HT1080 (cell line): ENCODE results near the gene STRN. TPM values are rescaled to one million over a fixed set of nuclear protein-coding genes. Genes with fewer than 3 reads are reported as not detected.
"Not testable (repeated sequence)": the region's sequence is repeated elsewhere in the genome, so short reads cannot be mapped to it uniquely, and the experiment has no call there.

ENCODE experiments used
- DNase-seq: peaks from one replicate; pipeline ENCODE4 v3.0.0-alpha.2; 2015; ENCODE audit warnings: low read depth
- total RNA-seq: library from RNA; depleted of rRNA; stranded (reverse); fragments of >200 nt; shearing (Covaris generic); gene quantifications from 2 replicates; pipeline ENCODE4 v1.2.3, GENCODE V29; 2014

Gene STRN
- total RNA-seq, 1 experiment from 2014 or later = 14.8 TPM

DNA sequence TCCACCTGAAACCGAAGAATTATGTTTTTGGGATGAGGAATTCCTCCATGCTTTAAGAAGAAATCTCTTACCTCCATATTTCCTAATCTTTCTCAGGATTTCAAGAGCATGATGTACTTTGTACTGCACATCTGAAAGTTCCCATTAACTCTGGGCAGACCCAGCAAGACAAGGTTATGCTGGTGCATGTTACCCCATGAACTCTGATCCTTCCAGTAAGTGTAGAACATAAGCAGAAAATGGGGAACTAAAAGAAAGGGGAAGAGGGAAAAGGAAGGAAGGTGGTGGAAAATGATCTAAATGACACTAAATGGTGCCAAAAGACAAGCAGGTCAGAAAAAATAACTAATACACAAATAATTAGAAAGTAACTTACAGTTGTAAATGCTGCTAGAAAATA is 50.7 kb downstream of the STRN start:
- no peak for DNase-seq

DNA sequence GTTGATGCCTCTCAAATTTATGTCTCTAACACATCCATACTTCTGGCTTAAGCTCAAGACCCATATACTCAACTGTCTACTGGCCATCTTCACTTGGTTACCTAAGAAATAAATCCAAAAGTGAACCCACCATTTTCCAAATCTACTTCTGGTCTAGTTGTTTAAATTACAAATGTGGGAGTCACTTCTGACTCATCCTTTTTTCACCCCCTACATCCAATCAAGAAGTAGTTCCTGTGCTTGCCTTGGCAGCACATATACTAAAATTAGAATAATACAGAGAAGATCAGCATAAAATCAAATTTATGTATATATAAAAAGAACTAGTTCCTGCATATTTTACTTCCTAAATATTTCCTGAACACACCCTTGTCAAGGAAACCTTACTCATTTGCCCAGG is 53.6 kb downstream of the STRN start:
- DNase-seq = peak; percentile 49

DNA sequence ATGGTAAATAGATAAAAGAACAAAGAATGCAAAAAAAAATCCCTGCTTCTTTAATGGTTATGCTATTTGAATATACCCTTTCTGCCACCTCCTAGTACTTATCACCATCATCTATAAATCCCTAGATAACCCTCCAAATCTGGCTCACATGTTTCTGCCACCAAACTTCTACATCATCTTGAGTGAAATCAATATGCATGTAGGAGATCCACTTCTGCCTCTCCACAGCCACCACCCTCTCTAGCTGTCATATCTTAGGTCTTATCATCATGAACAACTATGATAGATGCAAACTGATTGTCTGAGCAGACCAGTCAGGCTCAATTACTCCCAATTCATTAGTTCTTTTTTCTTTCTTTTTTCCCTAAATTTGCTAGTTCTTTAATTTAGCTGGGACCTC is 55.3 kb downstream of the STRN start:
- no peak for DNase-seq

DNA sequence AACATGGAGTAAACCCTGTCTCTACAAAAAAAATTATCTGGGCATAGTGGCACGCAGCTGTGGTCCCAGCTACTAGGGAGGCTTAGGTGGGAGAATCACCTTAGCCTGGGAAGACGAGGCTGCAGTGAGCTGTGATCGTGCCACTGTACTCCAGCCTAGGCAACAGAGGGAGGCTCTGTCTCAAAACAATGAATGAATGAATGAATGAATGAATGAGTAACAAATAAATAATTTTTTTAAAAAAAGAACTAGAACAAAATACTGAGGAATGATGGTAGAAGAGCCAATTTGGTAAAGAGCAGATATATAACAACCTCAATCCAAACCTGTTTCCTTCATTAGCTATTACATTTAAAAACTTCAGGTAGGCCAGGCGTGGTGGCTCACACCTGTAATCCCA is 60.1 kb downstream of the STRN start:
- no peak for DNase-seq

DNA sequence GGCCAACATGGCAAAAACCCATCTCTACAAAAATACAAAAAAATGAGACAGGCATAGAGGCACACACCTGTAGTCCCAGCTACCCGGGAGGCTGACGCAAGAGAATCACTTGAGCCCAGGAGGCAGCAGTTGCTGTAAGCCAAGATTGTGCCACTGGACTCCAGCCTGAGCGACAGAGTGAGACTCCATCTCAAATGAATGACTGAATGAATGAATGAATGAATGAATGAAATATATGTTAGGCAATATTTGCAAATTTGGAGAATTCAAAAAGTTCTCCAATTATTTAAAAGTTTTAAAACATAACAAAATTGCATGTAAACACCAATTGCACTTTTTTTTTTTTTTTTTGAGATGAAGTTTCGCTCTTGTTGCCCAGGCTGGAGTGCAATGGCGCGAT is 61.7 kb downstream of the STRN start:
- DNase-seq = no peak

DNA sequence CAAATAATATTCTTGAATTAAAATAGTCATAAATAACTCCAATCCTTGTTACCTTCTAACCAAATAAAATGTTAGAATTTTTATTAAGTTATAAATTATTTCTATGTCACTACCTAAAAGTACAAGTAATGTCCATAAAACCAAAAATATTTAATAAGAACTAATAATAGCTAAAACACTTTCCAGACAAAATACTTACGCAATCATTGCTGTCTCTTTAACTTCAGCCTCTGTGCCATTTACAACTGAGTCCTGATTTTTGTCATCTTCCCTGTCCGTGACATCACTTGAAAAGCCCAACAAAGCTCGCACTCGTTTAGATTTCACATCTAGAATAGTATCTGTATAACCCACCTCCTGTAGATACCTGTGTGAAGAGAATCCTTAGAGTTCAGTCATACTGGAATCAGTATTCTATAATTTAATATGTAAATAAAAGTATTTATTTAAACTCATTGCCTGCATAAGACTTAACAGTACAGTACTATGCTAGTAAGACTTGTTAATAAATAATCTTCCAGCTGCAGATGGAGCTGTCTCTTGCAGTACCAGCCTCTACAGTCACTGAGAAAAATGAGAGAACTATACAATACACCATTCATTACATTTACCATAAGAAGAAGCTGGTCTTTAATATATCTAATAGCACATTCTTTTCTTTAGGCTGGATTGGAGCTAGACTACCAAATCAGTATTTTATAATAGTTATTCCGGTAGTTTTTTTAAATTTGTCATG is 63.8 kb downstream of the STRN start:
- DNase-seq = no peak

DNA sequence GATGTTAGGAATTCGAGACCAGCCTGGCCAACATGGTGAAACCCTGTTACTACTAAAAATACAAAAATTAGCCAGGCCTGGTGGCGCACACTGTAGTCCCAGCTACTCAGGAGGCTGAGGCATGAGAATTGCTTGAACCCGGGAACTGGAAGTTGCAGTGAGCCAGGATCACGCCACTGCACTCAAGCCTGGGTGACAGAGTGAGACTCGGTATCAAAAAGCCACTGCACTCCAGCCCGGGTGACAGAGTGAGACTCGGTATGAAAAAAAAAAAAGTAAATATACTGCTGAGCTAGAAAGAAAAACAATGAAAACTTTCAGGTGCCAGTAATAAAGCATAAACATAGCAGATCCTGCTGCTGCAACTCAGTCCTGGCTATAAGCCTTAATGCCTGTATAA is 73.5 kb downstream of the STRN start:
- no peak for DNase-seq

DNA sequence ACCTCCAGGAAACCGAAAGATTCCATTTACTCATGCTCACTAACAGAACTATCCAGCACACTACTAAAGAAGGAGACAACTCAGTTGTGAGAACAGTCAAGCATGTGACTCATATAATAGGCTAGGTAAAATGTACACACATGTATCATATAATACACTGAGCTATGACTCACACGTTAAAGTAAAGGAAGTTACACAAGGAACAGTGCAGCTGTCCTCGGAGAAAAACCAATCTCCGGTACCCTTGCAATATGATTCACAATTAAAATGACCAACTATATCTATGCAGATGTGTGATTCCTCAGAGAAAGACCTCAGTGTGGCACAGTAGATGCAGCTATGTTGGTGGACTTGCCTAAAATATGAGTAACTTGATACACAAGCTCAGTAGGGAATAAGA is 76.5 kb downstream of the STRN start:
- peak; percentile 99 for DNase-seq

DNA sequence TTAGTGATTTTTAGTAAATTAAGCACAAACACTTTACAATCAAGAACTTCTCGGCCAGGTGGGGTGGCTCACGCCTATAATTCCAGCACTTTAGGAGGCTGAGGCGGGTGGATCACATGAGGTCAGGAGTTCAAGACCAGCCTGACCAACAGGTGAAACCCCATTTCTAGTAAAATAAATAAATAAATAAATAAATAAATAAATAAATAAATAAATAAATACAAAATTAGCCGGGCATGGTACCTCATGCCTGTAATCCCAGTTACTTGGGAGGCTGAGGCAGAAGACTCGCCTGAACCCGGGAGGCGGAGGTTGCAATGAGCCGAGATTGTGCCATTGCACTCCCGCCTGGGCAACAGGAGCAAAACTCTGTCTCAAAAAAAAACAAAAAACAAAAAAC is 79.2 kb downstream of the STRN start:
- DNase-seq = not testable (repeated sequence)

DNA sequence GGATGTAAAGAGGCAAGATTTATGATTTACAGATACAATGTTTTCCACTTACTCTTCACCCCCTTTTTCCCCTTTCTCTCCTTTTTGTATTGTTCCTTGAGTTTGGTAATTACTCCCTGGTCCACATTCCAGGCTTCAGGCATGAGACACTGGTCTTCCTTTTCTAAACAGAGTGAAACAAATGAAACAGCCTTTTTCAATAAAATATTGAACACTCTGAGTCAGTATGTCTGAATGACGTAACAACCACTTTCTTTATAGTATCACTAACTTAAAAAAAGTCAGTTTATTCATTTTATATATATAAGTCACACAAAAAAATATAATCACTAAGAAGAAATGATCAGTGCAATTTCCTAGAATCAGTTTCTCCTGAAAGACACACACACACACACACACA is 79.7 kb downstream of the STRN start:
- no peak for DNase-seq

DNA sequence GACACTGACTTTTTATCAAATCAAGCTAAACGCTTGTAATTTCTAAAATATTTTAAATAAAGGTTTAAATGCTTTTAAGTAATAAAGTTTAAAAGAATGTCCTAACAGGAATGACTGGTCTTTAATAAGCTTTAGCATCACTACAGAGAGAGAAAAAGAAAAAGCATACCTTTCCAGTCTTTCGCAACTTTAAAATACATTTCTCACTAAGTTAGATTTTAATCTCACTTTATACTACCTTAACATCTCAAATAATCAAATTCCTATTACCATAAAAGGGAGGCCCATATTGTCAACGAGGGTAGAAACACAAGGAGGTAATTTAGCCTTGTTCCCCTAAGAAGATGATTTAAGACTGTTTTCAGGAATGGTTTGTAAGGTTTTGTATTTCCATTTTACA is 80.7 kb downstream of the STRN start:
- DNase-seq = no peak

DNA sequence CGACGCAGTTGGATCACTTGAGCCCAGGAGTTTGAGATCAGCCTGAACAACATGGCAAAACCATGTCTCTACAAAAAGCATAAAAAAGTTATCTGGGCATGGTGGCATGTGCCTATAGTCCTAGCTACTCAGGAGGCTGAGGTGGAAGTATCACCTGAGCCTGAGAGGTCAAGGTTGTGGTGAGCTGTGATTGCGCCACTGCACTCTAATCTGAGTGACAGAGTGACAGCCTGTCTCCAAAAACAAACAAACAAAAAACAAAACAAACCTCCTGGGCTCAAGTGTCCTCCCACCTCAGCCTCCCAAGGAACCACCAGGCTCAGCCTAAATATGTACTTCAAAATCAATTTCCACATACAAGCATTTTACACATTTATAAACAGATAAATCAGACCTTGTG is 83.8 kb downstream of the STRN start:
- no peak for DNase-seq

DNA sequence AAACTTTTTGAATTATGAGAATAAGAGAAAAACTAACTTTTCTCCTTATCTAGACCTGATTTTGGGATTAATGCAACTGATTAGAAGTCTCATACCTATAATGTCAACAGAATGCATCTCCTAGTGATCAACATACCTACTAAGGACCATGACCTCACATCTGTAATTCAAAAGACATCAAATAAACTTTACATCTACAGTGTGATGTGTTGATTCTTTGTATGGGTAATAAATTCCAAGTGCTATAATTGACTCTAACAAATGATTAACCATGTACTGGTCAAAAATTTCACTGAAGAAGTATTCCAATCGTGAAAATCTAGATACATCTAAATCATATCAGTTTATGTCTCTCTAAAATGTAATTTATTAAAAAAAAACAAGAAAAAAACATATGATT is 84.5 kb downstream of the STRN start:
- DNase-seq = no peak

DNA sequence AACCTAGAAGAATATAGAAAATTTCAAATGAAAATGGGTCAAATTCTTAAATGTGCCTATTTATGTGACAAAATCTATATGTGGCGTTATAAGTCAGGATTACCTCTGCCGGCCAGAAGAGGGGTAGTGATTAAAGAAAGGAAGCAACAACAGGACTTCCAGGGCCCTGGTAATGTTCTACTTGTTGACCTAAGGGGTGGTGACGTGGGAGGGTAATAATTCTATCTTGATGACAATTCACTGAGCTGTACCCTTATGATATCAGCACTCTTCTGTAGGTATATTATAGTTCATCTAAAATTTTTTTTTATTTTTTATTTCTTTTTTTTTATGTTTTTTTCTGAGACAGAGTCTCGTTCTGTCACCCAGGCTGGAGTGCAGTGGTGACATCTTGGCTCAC is 87.9 kb downstream of the STRN start:
- no peak for DNase-seq

DNA sequence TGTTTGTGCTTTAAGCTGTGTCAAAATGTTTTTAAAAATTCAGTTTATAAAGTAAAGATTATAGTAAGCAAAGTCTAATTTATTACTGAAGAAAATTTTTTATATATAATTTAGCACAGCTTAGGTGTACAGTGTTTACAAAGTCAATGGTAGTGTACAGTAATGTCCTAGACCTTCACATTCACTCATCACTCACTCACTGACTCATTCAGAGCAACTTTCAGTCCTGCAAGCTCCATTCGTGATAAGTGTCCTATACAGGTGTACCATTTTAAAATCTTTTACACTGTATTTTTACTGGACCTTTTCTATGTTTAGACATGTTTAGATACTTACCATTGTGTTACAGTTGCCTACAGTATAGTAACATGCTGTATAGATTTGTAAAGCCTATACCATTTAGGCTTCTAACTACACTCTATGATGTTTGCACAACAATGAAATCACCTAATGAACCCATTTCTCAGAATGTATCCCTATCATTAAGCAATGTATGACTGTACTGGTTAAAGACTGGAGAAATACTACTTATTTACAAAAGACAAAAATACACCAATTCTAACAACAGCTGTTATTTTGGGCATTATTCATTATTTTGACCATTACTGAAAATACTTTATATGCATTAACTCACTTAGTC is 95.1 kb downstream of the STRN start:
- DNase-seq = no peak

DNA sequence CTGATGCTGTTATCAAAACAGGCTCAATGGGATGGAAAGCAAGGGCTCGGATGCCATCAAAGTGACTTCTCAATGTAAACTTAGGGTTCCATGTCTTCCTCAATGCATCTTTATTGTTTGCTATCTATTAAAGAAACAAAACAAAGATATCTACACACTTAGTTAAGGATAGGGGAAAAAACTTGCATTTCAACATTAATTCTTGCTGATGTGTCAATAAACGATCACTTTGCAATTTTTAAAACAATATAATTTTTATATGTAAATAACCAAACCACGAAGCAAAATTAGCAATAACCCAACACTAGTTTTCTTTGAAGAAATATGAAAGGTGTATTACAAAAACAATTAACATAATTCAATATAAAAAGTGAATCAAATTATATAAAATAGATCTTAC is 96.7 kb downstream of the STRN start:
- no peak for DNase-seq

DNA sequence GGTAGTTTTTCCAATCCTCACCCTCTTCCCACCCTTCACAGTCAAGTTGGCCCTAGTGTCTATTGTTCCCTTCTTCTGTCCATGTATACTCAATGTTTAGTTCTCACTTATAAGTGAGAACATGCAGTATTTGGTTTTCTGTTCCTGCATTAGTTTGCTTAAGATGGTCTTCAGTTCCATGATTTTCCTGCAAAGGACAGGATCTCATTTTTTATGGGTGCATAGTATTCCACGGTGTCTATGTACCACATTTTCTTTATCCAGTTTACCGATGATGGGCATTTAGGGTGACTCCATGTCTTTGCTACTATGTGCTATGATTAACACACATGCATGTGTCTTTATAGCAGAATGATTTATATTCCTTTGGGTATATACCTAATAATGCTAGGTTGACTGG is 104.4 kb downstream of the STRN start:
- DNase-seq = no peak

DNA sequence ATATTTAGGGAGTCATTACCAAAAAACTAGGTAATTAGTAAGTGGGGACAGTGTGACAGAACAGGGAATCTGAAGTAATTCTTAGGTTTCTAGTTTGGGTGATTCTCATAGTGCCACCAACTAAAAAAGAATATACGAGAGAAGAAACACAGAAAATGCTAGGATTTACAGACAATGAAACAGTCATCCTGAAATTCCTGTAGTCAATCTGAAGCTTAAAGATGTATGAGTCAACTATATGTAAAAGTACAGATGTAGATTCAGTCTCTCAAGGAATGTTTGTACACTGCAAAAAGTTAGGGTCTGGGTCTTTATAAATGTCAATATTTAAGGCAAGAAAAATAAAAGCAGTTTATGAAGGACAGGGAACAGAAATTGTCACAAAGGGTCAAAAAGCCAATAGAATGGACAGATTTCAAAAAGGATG is 107.0 kb downstream of the STRN start:
- no peak for DNase-seq

DNA sequence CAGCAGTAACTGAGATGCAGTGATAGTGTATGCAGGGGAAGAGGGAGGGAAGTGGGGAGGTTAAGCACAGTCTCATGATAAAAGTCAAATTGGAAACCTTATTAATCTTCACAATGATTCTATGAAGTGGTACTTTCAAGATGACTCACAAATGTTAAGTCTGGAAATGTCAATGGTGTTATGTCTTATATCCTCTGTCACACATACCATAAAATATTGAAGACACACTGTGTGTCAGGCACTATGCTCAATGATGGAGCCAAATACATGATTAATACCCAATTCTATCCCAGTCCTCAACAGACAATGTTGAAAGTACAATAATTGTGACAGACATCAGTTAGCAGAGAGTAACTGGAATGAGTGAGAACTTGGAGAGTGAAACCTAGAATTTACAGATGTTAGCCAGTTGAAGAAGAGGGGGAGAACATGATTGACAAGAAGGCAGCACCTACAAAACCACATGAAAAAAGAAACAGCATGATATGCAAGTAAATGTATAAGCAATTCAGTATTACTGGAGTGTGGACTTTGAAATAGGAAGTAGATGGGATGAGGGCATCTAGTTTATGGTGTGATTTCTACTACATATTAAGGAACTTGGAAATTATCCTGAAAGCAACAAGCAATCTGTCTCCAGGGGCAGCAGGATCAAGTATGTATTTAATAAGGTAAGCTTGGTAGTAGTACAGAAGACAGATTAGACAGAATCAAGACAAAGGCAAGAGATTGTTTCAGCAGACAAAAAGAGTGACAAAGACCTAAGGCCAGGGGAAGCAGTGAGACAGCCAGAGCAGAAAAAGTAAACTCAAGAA is 107.6 kb downstream of the STRN start:
- no peak for DNase-seq

DNA sequence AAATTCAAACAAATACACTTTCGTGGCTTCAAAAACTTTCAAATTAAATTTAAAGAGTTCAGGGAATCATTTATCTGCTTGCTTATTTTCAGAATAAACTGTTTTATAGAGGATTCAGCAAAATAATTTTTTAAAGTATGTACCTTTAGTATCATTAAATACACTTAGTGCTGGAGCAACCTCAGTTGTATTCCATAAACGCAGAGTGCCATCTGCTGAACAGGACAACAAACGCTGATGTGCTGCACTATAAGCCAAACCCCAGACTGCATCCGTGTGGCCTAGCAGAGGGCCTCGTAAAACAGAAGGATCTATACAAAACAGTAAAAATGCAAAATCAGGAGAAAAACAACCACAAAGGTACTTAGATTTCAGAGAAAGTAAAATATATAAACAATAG is 108.6 kb downstream of the STRN start:
- DNase-seq = no peak

DNA sequence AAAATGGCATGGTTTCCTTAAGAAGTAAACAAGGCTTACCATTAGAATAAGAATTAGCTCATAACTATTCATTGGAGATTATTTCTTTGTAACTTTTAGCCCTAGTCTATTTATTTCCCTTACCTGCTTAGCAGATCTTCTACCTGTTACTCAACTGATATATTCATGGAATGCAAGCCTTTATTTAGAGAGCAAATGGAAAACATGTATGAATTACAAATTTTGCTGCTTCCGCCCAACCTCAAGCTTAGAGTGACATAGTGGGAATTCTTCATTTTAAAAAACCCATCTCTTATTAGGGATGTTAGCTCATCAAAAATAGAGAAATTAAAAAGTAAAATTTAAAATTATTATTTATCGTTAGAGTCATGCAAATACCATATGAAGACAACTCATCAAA is 110.9 kb downstream of the STRN start:
- no peak for DNase-seq

DNA sequence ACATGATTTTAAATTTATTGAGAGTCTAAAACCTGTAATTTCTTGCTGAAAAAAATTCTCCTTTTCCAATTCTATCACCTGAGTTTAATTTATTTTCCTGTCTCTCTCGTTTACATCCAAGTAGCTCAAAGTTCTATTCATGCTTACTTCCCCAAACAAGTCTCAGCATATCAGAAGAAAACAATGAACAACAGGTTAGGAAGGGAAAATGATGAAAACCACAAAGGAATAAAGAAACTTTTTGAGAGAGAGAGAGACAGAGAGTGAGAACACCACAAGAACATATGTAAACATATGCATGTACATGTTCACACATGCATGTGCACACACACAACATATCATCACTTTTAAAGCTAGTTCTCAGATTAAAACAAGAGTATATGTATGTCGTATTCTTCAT is 112.1 kb downstream of the STRN start:
- no peak for DNase-seq

DNA sequence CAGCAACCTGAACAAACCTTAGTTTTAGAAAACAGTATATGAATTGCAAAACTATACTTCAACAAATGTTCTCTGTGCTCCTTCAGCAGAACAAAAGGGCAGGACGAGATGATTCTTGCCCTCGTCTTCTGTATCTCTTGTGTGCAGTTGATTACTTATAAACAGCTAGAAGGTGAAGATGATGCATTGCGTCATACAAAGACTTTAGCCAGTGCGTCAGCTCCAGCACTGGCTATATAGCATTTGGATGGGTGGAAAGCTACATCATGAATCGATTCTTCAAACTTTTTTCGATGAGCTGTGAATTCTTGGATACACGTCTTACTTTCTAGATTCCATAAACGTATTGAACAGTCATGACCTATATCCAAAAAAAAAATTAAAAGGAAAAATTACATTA is 117.1 kb downstream of the STRN start:
- DNase-seq = no peak
